Liver (tissue), 9 donors: Measurements from ENCODE around the gene ALX3. TPM values are rescaled to one million over a fixed set of nuclear protein-coding genes. Genes with fewer than 3 reads are reported as not detected.

ENCODE experiments used
- DNase-seq: peaks from one replicate; pipeline ENCODE4 v3.0.0-alpha.2; 2017; ENCODE audit warnings: low spot score
- H3K27ac ChIP-seq, 2 donors: one replicate each; pipeline ENCODE4 v1.7.0; 2013; ENCODE audit warnings: inconsistent platforms in 2 of 2, low read length in 2 of 2, control low read depth in 1 of 2, low read depth in 1 of 2, mild to moderate bottlenecking in 1 of 2
- H3K27me3 ChIP-seq, 4 donors: one replicate each; pipeline versions ENCODE4 v1.6.1 to v1.7.0; 2013; ENCODE audit warnings: low read length in 3 of 4, inconsistent platforms in 1 of 4, mild to moderate bottlenecking in 1 of 4, moderate library complexity in 1 of 4; ENCODE audit not compliant: control insufficient read depth in 4 of 4, insufficient read depth in 4 of 4
- H3K36me3 ChIP-seq, 4 donors: one replicate each; pipeline versions ENCODE4 v1.6.1 to v1.7.0; 2013; ENCODE audit warnings: low read length in 3 of 4, mild to moderate bottlenecking in 3 of 4, low read depth in 1 of 4, moderate library complexity in 1 of 4; ENCODE audit not compliant: control insufficient read depth in 4 of 4, insufficient read depth in 3 of 4
- H3K4me1 ChIP-seq, 4 donors: one replicate each; pipeline versions ENCODE4 v1.6.1 to v1.7.0; 2013; ENCODE audit warnings: low read length in 3 of 4, mild to moderate bottlenecking in 3 of 4, moderate library complexity in 1 of 4; ENCODE audit not compliant: control insufficient read depth in 4 of 4, insufficient read depth in 4 of 4
- H3K4me3 ChIP-seq, 3 donors: one replicate each; pipeline versions ENCODE4 v1.6.1 to v1.7.0; 2013; ENCODE audit warnings: low read length in 3 of 3, control low read depth in 1 of 3, low read depth in 1 of 3, mild to moderate bottlenecking in 1 of 3
- H3K9ac ChIP-seq, 2 donors: one replicate each; pipeline ENCODE4 v1.7.0; 2013; ENCODE audit warnings: low read length in 2 of 2, mild to moderate bottlenecking in 2 of 2, moderate library complexity in 2 of 2, control low read depth in 1 of 2, low read depth in 1 of 2
- H3K9me3 ChIP-seq, 4 donors: one replicate each; pipeline versions ENCODE4 v1.6.1 to v1.7.0; 2013; ENCODE audit warnings: low read length in 3 of 4; ENCODE audit not compliant: control insufficient read depth in 4 of 4
- CTCF ChIP-seq: fragments of 150-350 bp; IDR thresholded peaks from 2 replicates; pipeline ENCODE4 v1.5.1; 2017; ENCODE audit warnings: improper control_type of control experiment, low read depth, low read length; ENCODE audit not compliant: missing input control
- EGR1 ChIP-seq, 2 donors: IDR thresholded peaks; 2 replicates each; pipeline ENCODE4 v1.6.1; 2016 to 2018; ENCODE audit warnings: antibody characterized with exemption in 2 of 2, low read depth in 2 of 2
- FOXA1 ChIP-seq: IDR thresholded peaks from 2 replicates; pipeline ENCODE4 v1.6.1; 2016; ENCODE audit warnings: antibody characterized with exemption
- FOXA2 ChIP-seq: IDR thresholded peaks from 2 replicates; pipeline ENCODE4 v1.6.1; 2016; ENCODE audit warnings: antibody characterized with exemption
- GABPA ChIP-seq, 2 donors: IDR thresholded peaks in 1 of 2; conservative IDR thresholded peaks in 1 of 2; 2 replicates each; pipeline ENCODE4 v1.6.1; 2016; ENCODE audit warnings: antibody characterized with exemption in 2 of 2, mild to moderate bottlenecking in 1 of 2, moderate library complexity in 1 of 2
- HNF4A ChIP-seq, 2 donors: conservative IDR thresholded peaks; 2 replicates each; pipeline ENCODE4 v1.6.1; 2016; ENCODE audit warnings: antibody characterized with exemption in 2 of 2, mild to moderate bottlenecking in 2 of 2
- HNF4G ChIP-seq: IDR thresholded peaks from 2 replicates; pipeline ENCODE4 v1.6.1; 2016; ENCODE audit warnings: antibody characterized with exemption
- JUND ChIP-seq, 2 donors: IDR thresholded peaks; 2 replicates each; pipeline ENCODE4 v1.6.1; 2016; ENCODE audit warnings: antibody characterized with exemption in 2 of 2
- NR2F2 ChIP-seq: IDR thresholded peaks from 2 replicates; pipeline ENCODE4 v1.6.1; 2016; ENCODE audit warnings: antibody characterized with exemption
- RAD21 ChIP-seq, 2 donors: IDR thresholded peaks; 2 replicates each; pipeline ENCODE4 v1.6.1; 2016; ENCODE audit warnings: antibody characterized with exemption in 2 of 2, mild to moderate bottlenecking in 2 of 2
- RXRA ChIP-seq, 2 donors: IDR thresholded peaks; 2 replicates each; pipeline ENCODE4 v1.6.1; 2017 to 2018; ENCODE audit warnings: antibody characterized with exemption in 2 of 2, mild to moderate bottlenecking in 1 of 2
- SP1 ChIP-seq: IDR thresholded peaks from 2 replicates; pipeline ENCODE4 v1.6.1; 2018; ENCODE audit warnings: antibody characterized with exemption, mild to moderate bottlenecking
- TAF1 ChIP-seq: conservative IDR thresholded peaks from 2 replicates; pipeline ENCODE4 v1.6.1; 2016; ENCODE audit warnings: antibody characterized with exemption, mild to moderate bottlenecking
- YY1 ChIP-seq: IDR thresholded peaks from 2 replicates; pipeline ENCODE4 v1.6.1; 2016; ENCODE audit warnings: antibody characterized with exemption, mild to moderate bottlenecking
- ZBTB33 ChIP-seq: IDR thresholded peaks from 2 replicates; pipeline ENCODE4 v1.6.1; 2016; ENCODE audit warnings: antibody characterized with exemption
- WGBS: extraction: QIAGEN DNeasy Blood & Tissue Kit; methylation state at CpG from one replicate; pipeline ENCODE4 v1.1.7; 2013; 5-methylcytosine and 5-hydroxymethylcytosine counted together
- polyA plus RNA-seq, 2 donors: library from polyadenylated mRNA; stranded (reverse) in 1 of 2; unstranded in 1 of 2; fragments of 200-250 nt in 1 of 2; fragments of >200 nt in 1 of 2; fragmentation: Nextera tagmentation in 1 of 2; extraction: Ambion mirVana in 1 of 2; gene quantifications; one replicate each; pipeline versions ENCODE4 v1.2.1 to v1.2.3, GENCODE V29; 2013 to 2015
- total RNA-seq, 2 donors: library from RNA; depleted of rRNA; stranded (reverse); fragments of >200 nt; gene quantifications; one replicate each; pipeline ENCODE4 v1.2.3, GENCODE V29; 2014
- TF ChIP-seq, protein P1 (sequence below): IDR thresholded peaks from 2 replicates; pipeline ENCODE4 v1.6.1; 2016; ENCODE audit warnings: antibody characterized with exemption, mild to moderate bottlenecking
- TF ChIP-seq, protein P2 (sequence below): IDR thresholded peaks from 2 replicates; pipeline ENCODE4 v1.6.1; 2016; ENCODE audit warnings: antibody characterized with exemption
- donor health status: healthy.
- donor health status: healthy.
- donor health status: healthy.
- donor health status: healthy.
- donor health status: healthy.

ALX3 gene
- total and polyA plus RNA-seq, 4 donors = not detected

- Histone ChIP-seq H3K4me1 (no peaks in the 10 kb centered on the region), H3K36me3 (no peaks in the 10 kb centered on the region), H3K9me3 (no peaks in the 10 kb centered on the region), H3K27ac (no peak overlapping the region), H3K27me3 (peaks cover 0 to 4% (median 0%) of the 10 kb centered on the region in 4 donors), H3K9ac (no peak overlapping the region), H3K4me3 (no peak overlapping the region)
- TF ChIP-seq JUND (IDR thresholded peaks at IDR 0.05) (no peak), NR2F2 (no peak), CTCF (no peak), RAD21 (IDR thresholded peaks at IDR 0.05) (no peak), FOXA1 (no peak), YY1 (no peak), SP1 (no peak), FOXA2 (no peak), HNF4A (conservative IDR thresholded peaks at IDR 0.05) (no peak), GABPA (IDR thresholded peaks at IDR 0.05 in 1 of 2, conservative IDR thresholded peaks at IDR 0.05 in 1 of 2) (no peak), TAF1 (no peak), RXRA (IDR thresholded peaks at IDR 0.05) (no peak), HNF4G (no peak), ZBTB33 (no peak)
- TF ChIP-seq, protein P1, sequence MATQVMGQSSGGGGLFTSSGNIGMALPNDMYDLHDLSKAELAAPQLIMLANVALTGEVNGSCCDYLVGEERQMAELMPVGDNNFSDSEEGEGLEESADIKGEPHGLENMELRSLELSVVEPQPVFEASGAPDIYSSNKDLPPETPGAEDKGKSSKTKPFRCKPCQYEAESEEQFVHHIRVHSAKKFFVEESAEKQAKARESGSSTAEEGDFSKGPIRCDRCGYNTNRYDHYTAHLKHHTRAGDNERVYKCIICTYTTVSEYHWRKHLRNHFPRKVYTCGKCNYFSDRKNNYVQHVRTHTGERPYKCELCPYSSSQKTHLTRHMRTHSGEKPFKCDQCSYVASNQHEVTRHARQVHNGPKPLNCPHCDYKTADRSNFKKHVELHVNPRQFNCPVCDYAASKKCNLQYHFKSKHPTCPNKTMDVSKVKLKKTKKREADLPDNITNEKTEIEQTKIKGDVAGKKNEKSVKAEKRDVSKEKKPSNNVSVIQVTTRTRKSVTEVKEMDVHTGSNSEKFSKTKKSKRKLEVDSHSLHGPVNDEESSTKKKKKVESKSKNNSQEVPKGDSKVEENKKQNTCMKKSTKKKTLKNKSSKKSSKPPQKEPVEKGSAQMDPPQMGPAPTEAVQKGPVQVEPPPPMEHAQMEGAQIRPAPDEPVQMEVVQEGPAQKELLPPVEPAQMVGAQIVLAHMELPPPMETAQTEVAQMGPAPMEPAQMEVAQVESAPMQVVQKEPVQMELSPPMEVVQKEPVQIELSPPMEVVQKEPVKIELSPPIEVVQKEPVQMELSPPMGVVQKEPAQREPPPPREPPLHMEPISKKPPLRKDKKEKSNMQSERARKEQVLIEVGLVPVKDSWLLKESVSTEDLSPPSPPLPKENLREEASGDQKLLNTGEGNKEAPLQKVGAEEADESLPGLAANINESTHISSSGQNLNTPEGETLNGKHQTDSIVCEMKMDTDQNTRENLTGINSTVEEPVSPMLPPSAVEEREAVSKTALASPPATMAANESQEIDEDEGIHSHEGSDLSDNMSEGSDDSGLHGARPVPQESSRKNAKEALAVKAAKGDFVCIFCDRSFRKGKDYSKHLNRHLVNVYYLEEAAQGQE = no peak
- TF ChIP-seq, protein P2, sequence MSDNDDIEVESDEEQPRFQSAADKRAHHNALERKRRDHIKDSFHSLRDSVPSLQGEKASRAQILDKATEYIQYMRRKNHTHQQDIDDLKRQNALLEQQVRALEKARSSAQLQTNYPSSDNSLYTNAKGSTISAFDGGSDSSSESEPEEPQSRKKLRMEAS = no peak
- 80% methylated on average over 9 of the region's 9 CpGs for WGBS
- DNase-seq = no peak
Observed at GRCh38 chr1:110112656-110113055, 42.2 kb upstream of the ALX3 start.

GRCh38 chr1:110112143-110112542 is 41.7 kb upstream of the ALX3 start, which contains the start of gene UBL4B:
Gene UBL4B (plus strand): TSS chr1:110112443. CDS start chr1:110112535, 92 bp downstream.
- Histone ChIP-seq H3K36me3 (no peaks in the 10 kb centered on the region), H3K4me3 (no peak within 1 kb of the TSS), H3K27ac (no peak within 1 kb of the TSS), H3K27me3 (peaks cover 0 to 4% (median 0%) of the 10 kb centered on the region in 4 donors), H3K9ac (no peak within 1 kb of the TSS), H3K9me3 (no peaks in the 10 kb centered on the region), H3K4me1 (no peaks in the 10 kb centered on the region)
- no peak for DNase-seq
- 86% methylated on average over 5 of the region's 5 CpGs for WGBS
- TF ChIP-seq JUND (IDR thresholded peaks at IDR 0.05) (no peak), HNF4G (no peak), RAD21 (IDR thresholded peaks at IDR 0.05) (no peak), NR2F2 (no peak), ZBTB33 (no peak), RXRA (IDR thresholded peaks at IDR 0.05) (no peak), CTCF (no peak), GABPA (IDR thresholded peaks at IDR 0.05 in 1 of 2, conservative IDR thresholded peaks at IDR 0.05 in 1 of 2) (no peak), YY1 (no peak), HNF4A (conservative IDR thresholded peaks at IDR 0.05) (no peak), EGR1 (IDR thresholded peaks at IDR 0.05; ENCODE audit: low read depth in 2 of 2) (no peak), FOXA2 (no peak)
- TF ChIP-seq, protein P2 = no peak
